ENCODE measurements around the gene PRKG2.

The PRKG2 gene, protein sequence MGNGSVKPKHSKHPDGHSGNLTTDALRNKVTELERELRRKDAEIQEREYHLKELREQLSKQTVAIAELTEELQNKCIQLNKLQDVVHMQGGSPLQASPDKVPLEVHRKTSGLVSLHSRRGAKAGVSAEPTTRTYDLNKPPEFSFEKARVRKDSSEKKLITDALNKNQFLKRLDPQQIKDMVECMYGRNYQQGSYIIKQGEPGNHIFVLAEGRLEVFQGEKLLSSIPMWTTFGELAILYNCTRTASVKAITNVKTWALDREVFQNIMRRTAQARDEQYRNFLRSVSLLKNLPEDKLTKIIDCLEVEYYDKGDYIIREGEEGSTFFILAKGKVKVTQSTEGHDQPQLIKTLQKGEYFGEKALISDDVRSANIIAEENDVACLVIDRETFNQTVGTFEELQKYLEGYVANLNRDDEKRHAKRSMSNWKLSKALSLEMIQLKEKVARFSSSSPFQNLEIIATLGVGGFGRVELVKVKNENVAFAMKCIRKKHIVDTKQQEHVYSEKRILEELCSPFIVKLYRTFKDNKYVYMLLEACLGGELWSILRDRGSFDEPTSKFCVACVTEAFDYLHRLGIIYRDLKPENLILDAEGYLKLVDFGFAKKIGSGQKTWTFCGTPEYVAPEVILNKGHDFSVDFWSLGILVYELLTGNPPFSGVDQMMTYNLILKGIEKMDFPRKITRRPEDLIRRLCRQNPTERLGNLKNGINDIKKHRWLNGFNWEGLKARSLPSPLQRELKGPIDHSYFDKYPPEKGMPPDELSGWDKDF

DNA sequence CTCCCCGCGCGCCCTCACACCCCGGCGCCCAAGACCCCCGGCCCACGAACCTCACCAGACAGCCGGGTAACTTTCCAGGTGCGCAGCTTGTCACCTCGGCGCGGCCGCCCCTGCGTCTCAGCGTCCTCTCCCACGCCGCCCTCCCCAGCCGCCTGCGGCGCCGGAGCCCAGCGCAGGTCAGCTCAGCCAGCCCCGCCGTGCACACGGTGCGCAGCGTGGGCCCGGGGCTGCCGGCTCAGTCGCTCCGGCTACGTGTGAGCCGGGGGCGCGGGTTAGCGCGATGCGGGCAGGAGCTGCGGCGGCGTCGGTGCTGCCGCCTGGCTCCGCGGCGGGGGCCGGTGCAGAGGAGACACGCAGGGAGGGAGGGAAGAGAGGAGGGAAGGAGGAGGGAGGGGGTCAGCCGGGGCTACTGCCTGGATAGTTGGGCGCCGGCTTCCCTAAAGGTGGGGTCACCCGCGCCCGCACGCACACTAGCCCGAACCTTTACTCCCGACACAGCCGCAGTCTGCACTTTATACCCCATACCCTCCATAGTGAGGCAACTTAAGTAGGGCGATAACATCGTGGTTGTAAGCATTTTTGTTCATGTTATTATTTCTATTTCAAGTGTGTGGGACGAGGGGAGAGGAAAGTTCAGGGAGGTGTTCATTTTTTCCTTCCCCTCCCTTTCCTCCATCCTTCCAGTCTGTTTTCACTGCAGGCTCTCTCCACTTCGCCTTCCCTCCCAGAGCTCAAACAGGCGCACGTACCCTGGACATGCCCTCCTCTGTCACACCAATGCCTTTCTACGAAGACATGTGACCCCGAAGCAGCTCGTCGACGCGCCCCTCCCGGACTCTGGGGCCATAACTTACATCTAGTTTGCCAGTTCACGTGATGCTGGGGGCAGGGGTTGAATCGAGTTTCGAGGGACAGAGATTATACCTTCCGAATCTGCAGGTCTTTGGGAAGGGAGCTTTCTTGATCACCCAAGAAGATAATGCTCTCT lies at the start of gene PRKG2:
PRKG2 (minus strand) TSS at position 342 of the 988 bp plus-strand sequence. CDS start 10,175 bp downstream, outside the sequence.
- no peak for TF ChIP-seq CTCF (IDR thresholded peaks at IDR 0.05)
- DNase-seq, result no peak
- peak within 1 kb of the TSS; percentile 15 to 37 for H3K4me3 ChIP-seq
- no peak within 1 kb of the TSS for H3K27ac ChIP-seq
- peaks cover 0 to 13% (median 10%) of the 10 kb centered on the region in 4 donors for H3K4me1 ChIP-seq
- no peaks in the 10 kb centered on the region for H3K36me3 ChIP-seq
- intact Hi-C loops (cut with DNase I; ENCODE audit: low total_unique reads), result no loop called here
- H3K9me3 ChIP-seq, result no peaks in the 10 kb centered on the region
- H3K27me3 ChIP-seq, result peaks cover 0 to 19% of the 10 kb centered on the region in 2 donors

- Histone ChIP-seq H3K27ac (no peak overlapping the region), H3K36me3 (no peaks in the 10 kb centered on the region), H3K4me3 (no peak overlapping the region), H3K27me3 (no peaks in the 10 kb centered on the region), H3K4me1 (peaks cover 0 to 18% (median 2%) of the 10 kb centered on the region in 4 donors), H3K9me3 (no peaks in the 10 kb centered on the region)
- no peak for TF ChIP-seq CTCF (IDR thresholded peaks at IDR 0.05)
- intact Hi-C loops (cut with DNase I; ENCODE audit: low total_unique reads), result no loop called here
- no peak for DNase-seq
Observed at GRCh38 chr4:81260443-81261101, 45.5 kb upstream of the PRKG2 start.

DNA sequence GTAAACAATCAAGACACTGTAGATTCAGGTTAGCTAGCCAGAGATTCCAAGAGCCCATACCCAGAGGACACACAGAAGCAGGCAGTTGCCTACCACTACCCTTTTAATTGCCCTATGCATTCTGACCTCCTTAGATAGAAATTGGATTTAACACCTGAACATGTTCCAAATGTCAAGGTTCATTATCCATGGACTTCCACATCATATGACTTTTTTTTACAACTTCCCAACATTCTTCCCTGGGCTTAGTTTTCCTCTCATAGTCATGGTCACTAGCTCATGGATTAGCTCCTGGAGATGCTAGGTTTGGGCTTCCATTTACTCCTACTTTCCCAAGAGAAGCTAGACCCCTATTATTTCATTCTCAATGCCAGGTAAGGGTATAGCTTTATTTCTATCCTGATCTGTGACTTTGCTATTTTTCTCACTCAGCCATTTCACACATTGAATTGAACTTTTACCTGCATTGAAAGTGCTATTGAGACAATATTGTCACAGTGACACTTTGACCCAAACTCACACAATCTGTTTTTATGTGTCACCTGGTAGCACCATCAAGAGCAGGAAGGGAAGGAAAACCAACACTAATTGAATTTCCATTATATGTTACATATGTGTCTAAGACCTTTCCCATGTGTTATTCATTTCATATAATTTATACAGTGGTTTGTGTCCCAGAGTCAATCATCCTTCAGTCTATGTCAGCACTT lies 44.0 kb upstream of the PRKG2 start:
- H3K4me1 ChIP-seq, result peaks cover 0 to 18% (median 2%) of the 10 kb centered on the region in 4 donors
- H3K36me3 ChIP-seq, result no peaks in the 10 kb centered on the region
- H3K27me3 ChIP-seq, result no peaks in the 10 kb centered on the region
- H3K4me3 ChIP-seq, result no peak overlapping the region
- no peaks in the 10 kb centered on the region for H3K9me3 ChIP-seq
- H3K27ac ChIP-seq, result no peak overlapping the region
- no peak for DNase-seq
- intact Hi-C loops (cut with DNase I; ENCODE audit: low total_unique reads), result no loop called here
- no peak for TF ChIP-seq CTCF (IDR thresholded peaks at IDR 0.05)

GRCh38 chr4:81257816-81258215 lies 42.8 kb upstream of the PRKG2 start:
- intact Hi-C loops (cut with DNase I; ENCODE audit: low total_unique reads), result no loop called here
- Histone ChIP-seq H3K27ac (no peak overlapping the region), H3K4me1 (peaks cover 0 to 18% (median 2%) of the 10 kb centered on the region in 4 donors), H3K27me3 (no peaks in the 10 kb centered on the region), H3K4me3 (no peak overlapping the region), H3K9me3 (no peaks in the 10 kb centered on the region), H3K36me3 (no peaks in the 10 kb centered on the region)
- no peak for TF ChIP-seq CTCF (IDR thresholded peaks at IDR 0.05)
- no peak for DNase-seq
